Kidney (tissue), 14 donors: Measurements from ENCODE around the gene ADSS2. TPM values are rescaled to one million over a fixed set of nuclear protein-coding genes. Genes with fewer than 3 reads are reported as not detected.

ENCODE experiments used
- DNase-seq, 5 donors: peaks; one replicate each; pipeline ENCODE4 v3.0.0-alpha.2; 2013 to 2020
- FAIRE-seq: peaks from 2 replicates; lab custom pipeline; 2012; peaks lifted over from hg19 to GRCh38; lab: Jason Lieb, UNC
- H3K27ac ChIP-seq, 2 donors: one replicate each; pipeline ENCODE4 v1.7.0; 2013; ENCODE audit warnings: low read depth in 2 of 2, low read length in 2 of 2, inconsistent platforms in 1 of 2
- H3K27me3 ChIP-seq: one replicate; pipeline ENCODE4 v1.7.1; 2013; ENCODE audit warnings: low read length, inconsistent platforms; ENCODE audit not compliant: control insufficient read depth, insufficient read depth
- H3K36me3 ChIP-seq, 3 donors: one replicate each; pipeline versions ENCODE4 v1.7.0 to v1.7.1; 2013; ENCODE audit warnings: low read length in 3 of 3, control low read depth in 1 of 3, inconsistent platforms in 1 of 3; ENCODE audit not compliant: insufficient read depth in 3 of 3, control insufficient read depth in 2 of 3
- H3K4me1 ChIP-seq, 3 donors: one replicate each; pipeline versions ENCODE4 v1.7.0 to v1.7.1; 2013; ENCODE audit warnings: low read length in 3 of 3, inconsistent platforms in 1 of 3, low read depth in 1 of 3; ENCODE audit not compliant: control insufficient read depth in 2 of 3, insufficient read depth in 2 of 3
- H3K4me3 ChIP-seq, 3 donors: one replicate each; pipeline versions ENCODE4 v1.7.0 to v1.8.1; 2013; ENCODE audit warnings: low read length in 3 of 3, control low read depth in 1 of 3, inconsistent platforms in 1 of 3
- H3K9ac ChIP-seq, 3 donors: one replicate each; pipeline versions ENCODE4 v1.7.0 to v1.7.1; 2013; ENCODE audit warnings: low read length in 3 of 3, control low read depth in 1 of 3, inconsistent platforms in 1 of 3
- H3K9me3 ChIP-seq, 3 donors: one replicate each; pipeline versions ENCODE4 v1.7.0 to v1.7.1; 2013; ENCODE audit warnings: low read length in 3 of 3, control low read depth in 1 of 3, inconsistent platforms in 1 of 3; ENCODE audit not compliant: control insufficient read depth in 2 of 3, insufficient read depth in 1 of 3
- intact Hi-C: fragments of 100-400 bp; cut with DNase I; formaldehyde crosslinking; loops from one replicate; pipeline ENCODE4 v1.11.1; 2022
- polyA plus RNA-seq: library from polyadenylated mRNA; stranded (reverse); fragments of 350-450 nt; fragmentation: Illumina TruSeq; extraction: RNeasy Lipid Tissue Mini Kit (QIAGEN cat#74804); gene quantifications from one replicate; pipeline ENCODE4 v1.2.3, GENCODE V29; 2014; ENCODE audit warnings: low read depth, low replicate concordance; ENCODE audit not compliant: insufficient read depth
- total RNA-seq: library from RNA; stranded (reverse); fragmentation: NEBNext Ultra II Directional; extraction: Animal tissue kit (Norgen Biotek cat#: 25700); gene quantifications from one replicate; pipeline ENCODE4 v1.2.1, GENCODE V29; 2021
- TF ChIP-seq, protein P1 (sequence below): IDR thresholded peaks from 3 replicates; pipeline ENCODE4 v1.5.1; 2012; ENCODE audit warnings: mild to moderate bottlenecking, moderate library complexity, borderline replicate concordance; ENCODE audit not compliant: insufficient read depth; ENCODE audit errors: extremely low read depth
- donor health status: control.
- donor health status: control.
- donor health status: control.
- donor health status: control.
- donor health status: control.
- donor health status: DM: yes; HTN: yes; CAD: no.
- donor health status: Normal renal cell carcinoma (clear cell type).

Gene ADSS2
- total and polyA plus RNA-seq, 2 donors from 2014 or later: 19.7 to 50.3 TPM

DNA sequence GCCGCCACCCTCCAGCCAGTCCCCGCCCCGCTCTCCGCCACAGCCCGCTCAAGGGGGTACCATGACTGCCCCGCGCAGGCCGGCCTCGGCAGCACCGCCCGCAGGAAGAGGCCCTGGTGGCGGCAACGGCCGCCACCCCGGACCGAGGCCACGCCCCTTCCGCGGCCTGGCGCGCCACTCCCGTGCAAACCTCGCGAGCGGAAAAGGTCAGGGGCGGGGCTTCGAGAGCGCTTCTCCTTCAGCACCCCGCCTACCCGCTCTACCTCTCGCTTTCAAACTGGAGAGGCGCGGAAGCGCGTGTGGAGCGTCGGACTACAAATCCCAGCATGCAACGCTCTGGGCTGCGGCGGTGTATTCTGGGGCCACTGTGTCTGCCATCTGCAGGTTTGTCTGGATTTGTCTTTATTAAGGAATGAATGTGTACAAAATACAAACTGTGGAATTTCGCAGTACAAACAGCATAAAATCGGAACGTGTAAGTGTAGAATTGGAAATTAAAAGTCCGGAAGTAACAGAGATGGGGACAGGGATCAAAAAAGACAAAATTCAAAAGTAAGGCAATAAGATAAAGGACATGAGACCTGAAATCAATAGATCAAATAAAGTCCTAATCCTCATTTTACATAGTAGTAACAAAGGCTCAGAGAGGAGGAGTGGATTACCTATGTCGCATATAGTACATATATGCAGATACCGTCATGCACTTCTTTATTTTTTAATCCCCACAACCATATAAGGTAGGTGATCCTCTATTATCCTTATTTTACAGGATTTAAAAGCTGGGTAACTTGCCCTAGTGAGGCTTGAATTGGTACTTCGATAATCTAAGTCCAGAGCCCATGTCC lies 464 bp upstream of the ADSS2 start:
- DNase-seq (peak; percentile 99 to 100 (median 100)), FAIRE-seq (peak; percentile 93)
- Histone ChIP-seq H3K27me3 (no peaks in the 10 kb centered on the region), H3K36me3 (no peaks in the 10 kb centered on the region), H3K9ac (peak overlapping the region; percentile 24 to 66 (median 62)), H3K4me3 (peak overlapping the region; percentile 65 to 90 (median 82)), H3K27ac (peak overlapping the region; percentile 53 to 78), H3K9me3 (no peaks in the 10 kb centered on the region), H3K4me1 (peaks cover 0 to 14% (median 13%) of the 10 kb centered on the region in 3 donors)
- TF ChIP-seq, protein P1, sequence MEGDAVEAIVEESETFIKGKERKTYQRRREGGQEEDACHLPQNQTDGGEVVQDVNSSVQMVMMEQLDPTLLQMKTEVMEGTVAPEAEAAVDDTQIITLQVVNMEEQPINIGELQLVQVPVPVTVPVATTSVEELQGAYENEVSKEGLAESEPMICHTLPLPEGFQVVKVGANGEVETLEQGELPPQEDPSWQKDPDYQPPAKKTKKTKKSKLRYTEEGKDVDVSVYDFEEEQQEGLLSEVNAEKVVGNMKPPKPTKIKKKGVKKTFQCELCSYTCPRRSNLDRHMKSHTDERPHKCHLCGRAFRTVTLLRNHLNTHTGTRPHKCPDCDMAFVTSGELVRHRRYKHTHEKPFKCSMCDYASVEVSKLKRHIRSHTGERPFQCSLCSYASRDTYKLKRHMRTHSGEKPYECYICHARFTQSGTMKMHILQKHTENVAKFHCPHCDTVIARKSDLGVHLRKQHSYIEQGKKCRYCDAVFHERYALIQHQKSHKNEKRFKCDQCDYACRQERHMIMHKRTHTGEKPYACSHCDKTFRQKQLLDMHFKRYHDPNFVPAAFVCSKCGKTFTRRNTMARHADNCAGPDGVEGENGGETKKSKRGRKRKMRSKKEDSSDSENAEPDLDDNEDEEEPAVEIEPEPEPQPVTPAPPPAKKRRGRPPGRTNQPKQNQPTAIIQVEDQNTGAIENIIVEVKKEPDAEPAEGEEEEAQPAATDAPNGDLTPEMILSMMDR: peak; percentile 36
- intact Hi-C loops: no loop called here

- peak overlapping the region; percentile 77 to 90 (median 87) for H3K4me3 ChIP-seq
- intact Hi-C loops: no loop called here
- TF ChIP-seq, protein P1: no peak
- H3K27me3 ChIP-seq: no peaks in the 10 kb centered on the region
- H3K4me1 ChIP-seq: peaks cover 0 to 14% (median 14%) of the 10 kb centered on the region in 3 donors
- DNase-seq: peak; percentile 62 to 91 (median 77)
- H3K36me3 ChIP-seq: no peaks in the 10 kb centered on the region
- no peak for FAIRE-seq
- H3K9me3 ChIP-seq: no peaks in the 10 kb centered on the region
- peak overlapping the region; percentile 55 to 92 (median 73) for H3K9ac ChIP-seq
- peak overlapping the region; percentile 93 to 94 for H3K27ac ChIP-seq
Measured at GRCh38 chr1:244450597-244451538, 841 bp downstream of the ADSS2 start.

DNA sequence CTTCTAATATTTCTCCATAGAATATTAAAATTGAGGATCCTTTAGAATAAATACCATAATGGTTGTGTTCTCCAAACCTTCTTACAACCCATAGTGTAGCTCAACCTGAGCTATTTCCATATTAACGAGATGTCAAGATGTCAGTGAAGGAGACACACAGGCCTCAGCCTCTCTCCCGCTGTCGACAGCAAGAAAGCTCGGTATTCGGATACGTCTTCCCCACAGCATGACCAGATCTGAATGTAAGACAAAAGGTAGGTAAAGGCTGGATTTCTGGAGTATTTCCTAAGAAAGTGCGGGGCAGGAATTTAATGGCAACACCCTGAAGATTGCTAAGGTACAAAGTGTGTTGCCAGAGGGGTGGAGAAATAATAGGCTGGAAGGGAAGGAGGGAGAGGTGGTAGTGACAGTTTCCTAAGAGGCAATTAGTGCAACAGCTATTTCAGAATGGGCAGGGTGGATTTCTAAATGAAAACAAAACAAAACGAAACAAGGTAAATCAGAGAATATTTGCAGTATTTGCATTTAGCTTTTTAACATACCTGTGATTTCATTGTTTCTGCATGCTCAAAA lies 1.7 kb downstream of the ADSS2 start:
- Histone ChIP-seq H3K9ac (peak overlapping the region in 1 of 3 donors; percentile 55), H3K9me3 (no peaks in the 10 kb centered on the region), H3K4me1 (peaks cover 0 to 23% (median 17%) of the 10 kb centered on the region in 3 donors), H3K4me3 (peak overlapping the region in 2 of 3 donors; percentile 87 to 90), H3K27ac (no peak overlapping the region), H3K36me3 (no peaks in the 10 kb centered on the region), H3K27me3 (no peaks in the 10 kb centered on the region)
- intact Hi-C loops: no loop called here
- peak in 1 of 5 donors; percentile 5 for DNase-seq
- TF ChIP-seq, protein P1: no peak
- no peak for FAIRE-seq
